ENCODE results near the gene MAPK8IP3.

MAPK8IP3 gene

DNA sequence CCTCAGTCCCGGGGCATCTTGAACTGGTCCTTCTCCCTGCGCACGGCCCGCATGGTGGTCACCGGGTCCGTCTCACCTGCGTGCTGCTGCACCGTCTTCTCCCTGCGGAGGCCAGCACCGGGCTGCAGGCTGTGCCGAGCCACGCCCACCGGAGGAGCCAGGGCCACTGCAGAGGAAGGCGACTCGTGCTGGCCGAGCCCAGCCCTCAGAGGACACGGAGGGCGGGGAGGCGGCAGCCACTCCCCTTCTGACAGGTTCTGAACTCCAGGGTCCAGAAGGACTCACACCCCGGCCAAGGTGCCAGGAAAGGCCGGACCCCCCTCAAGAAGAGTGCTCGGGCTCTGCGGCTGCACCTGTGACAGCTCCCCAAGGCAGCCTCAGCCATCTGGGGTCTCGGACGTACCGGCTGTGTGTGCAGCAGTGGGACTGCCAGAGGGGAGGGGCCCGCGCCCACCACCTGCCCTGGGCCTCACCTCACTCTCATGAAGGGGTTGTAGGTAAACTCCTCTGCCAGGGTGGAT lies 103.3 kb downstream of the MAPK8IP3 start:
- Histone ChIP-seq H4K20me1 (ENCODE audit: low read depth, low read length) (no peaks in the 10 kb centered on the region), H3K9ac (ENCODE audit: low read length) (no peak overlapping the region), H3K79me2 (ENCODE audit: insufficient read depth, low read length) (no peaks in the 10 kb centered on the region), H3K9me3 (ENCODE audit: insufficient read depth, low read length) (no peaks in the 10 kb centered on the region), H3K4me3 (ENCODE audit: insufficient read depth, low read length, poor library complexity, severe bottlenecking) (no peak overlapping the region), H3F3A (ENCODE audit: insufficient read depth) (no peaks in the 10 kb centered on the region), H3K36me3 (ENCODE audit: low read length) (no peaks in the 10 kb centered on the region), H3K27ac (ENCODE audit: low read depth, low read length) (no peak overlapping the region), H3K4me2 (ENCODE audit: low read depth, low read length, poor library complexity, severe bottlenecking) (no peak overlapping the region), H3K27me3 (ENCODE audit: low read length) (no peaks in the 10 kb centered on the region), H2AFZ (ENCODE audit: low read depth, low read length, severe bottlenecking) (no peak overlapping the region), H3K9me2 (replicated peaks; ENCODE audit: insufficient read depth, low read length) (no peaks in the 10 kb centered on the region)
- no peak for TF ChIP-seq EZH2phosphoT487 (conservative IDR thresholded peaks at IDR 0.05; ENCODE audit: low read length)
- TF ChIP-seq, protein P1, sequence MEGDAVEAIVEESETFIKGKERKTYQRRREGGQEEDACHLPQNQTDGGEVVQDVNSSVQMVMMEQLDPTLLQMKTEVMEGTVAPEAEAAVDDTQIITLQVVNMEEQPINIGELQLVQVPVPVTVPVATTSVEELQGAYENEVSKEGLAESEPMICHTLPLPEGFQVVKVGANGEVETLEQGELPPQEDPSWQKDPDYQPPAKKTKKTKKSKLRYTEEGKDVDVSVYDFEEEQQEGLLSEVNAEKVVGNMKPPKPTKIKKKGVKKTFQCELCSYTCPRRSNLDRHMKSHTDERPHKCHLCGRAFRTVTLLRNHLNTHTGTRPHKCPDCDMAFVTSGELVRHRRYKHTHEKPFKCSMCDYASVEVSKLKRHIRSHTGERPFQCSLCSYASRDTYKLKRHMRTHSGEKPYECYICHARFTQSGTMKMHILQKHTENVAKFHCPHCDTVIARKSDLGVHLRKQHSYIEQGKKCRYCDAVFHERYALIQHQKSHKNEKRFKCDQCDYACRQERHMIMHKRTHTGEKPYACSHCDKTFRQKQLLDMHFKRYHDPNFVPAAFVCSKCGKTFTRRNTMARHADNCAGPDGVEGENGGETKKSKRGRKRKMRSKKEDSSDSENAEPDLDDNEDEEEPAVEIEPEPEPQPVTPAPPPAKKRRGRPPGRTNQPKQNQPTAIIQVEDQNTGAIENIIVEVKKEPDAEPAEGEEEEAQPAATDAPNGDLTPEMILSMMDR (IDR thresholded peaks at IDR 0.05; ENCODE audit: insufficient read depth, low read length, poor library complexity, severe bottlenecking): no peak

DNA sequence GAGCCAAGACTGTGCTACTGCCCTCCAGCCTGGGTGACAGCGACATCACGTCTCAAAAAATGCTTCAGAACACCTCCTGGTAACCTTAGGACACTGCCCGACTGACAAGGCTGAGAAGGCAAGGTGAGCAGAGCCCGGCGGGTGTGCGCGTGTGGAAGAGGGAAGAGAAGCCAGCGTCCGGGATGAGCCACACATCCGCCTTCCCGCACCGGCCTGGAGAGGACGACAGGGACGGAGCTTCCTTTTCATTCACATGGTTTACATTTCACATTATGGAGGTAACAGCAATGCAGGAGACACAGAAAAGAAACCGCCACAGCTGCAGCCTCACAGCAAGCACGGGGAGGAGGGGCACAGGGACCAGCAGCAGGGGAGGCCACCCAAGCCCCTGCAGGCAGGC lies 104.1 kb downstream of the MAPK8IP3 start:
- Histone ChIP-seq H3K9ac (ENCODE audit: low read length) (no peak overlapping the region), H3K4me2 (ENCODE audit: low read depth, low read length, poor library complexity, severe bottlenecking) (no peak overlapping the region), H3K9me3 (ENCODE audit: insufficient read depth, low read length) (no peaks in the 10 kb centered on the region), H3F3A (ENCODE audit: insufficient read depth) (no peaks in the 10 kb centered on the region), H4K20me1 (ENCODE audit: low read depth, low read length) (no peaks in the 10 kb centered on the region), H3K27ac (ENCODE audit: low read depth, low read length) (no peak overlapping the region), H3K27me3 (ENCODE audit: low read length) (no peaks in the 10 kb centered on the region), H3K79me2 (ENCODE audit: insufficient read depth, low read length) (no peaks in the 10 kb centered on the region), H2AFZ (ENCODE audit: low read depth, low read length, severe bottlenecking) (no peak overlapping the region), H3K4me3 (ENCODE audit: insufficient read depth, low read length, poor library complexity, severe bottlenecking) (no peak overlapping the region), H3K36me3 (ENCODE audit: low read length) (no peaks in the 10 kb centered on the region), H3K9me2 (replicated peaks; ENCODE audit: insufficient read depth, low read length) (no peaks in the 10 kb centered on the region)
- TF ChIP-seq, protein P1 (IDR thresholded peaks at IDR 0.05; ENCODE audit: insufficient read depth, low read length, poor library complexity, severe bottlenecking): no peak
- no peak for TF ChIP-seq EZH2phosphoT487 (conservative IDR thresholded peaks at IDR 0.05; ENCODE audit: low read length)

DNA sequence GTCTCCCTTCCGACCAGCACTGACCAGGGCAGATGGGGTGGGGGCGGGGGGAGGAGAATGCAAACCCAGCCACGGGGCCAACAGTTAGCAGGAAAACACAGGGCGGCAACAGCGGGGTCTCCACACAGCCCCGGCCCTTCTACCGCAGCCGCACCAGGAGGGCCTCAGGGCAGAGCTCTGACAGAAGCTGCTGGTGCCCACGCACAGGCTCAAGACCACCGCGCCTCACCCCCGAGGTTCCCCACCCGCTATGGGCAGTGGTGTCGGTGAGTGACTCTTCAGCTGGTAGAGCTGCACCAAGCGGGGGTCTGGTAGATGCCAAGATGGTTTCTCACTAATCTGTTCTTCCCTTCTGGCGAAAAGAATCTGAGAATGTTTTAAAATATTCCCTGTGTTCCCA lies 104.5 kb downstream of the MAPK8IP3 start:
- H4K20me1 ChIP-seq (ENCODE audit: low read depth, low read length): no peaks in the 10 kb centered on the region
- TF ChIP-seq, protein P1 (IDR thresholded peaks at IDR 0.05; ENCODE audit: insufficient read depth, low read length, poor library complexity, severe bottlenecking): no peak
- no peak for TF ChIP-seq EZH2phosphoT487 (conservative IDR thresholded peaks at IDR 0.05; ENCODE audit: low read length)
- no peaks in the 10 kb centered on the region for H3K9me2 ChIP-seq (replicated peaks; ENCODE audit: insufficient read depth, low read length)
- no peaks in the 10 kb centered on the region for H3K36me3 ChIP-seq (ENCODE audit: low read length)
- no peak overlapping the region for H2AFZ ChIP-seq (ENCODE audit: low read depth, low read length, severe bottlenecking)
- no peak overlapping the region for H3K4me2 ChIP-seq (ENCODE audit: low read depth, low read length, poor library complexity, severe bottlenecking)
- no peaks in the 10 kb centered on the region for H3K79me2 ChIP-seq (ENCODE audit: insufficient read depth, low read length)
- H3K4me3 ChIP-seq (ENCODE audit: insufficient read depth, low read length, poor library complexity, severe bottlenecking): no peak overlapping the region
- no peak overlapping the region for H3K9ac ChIP-seq (ENCODE audit: low read length)
- H3K9me3 ChIP-seq (ENCODE audit: insufficient read depth, low read length): no peaks in the 10 kb centered on the region
- no peaks in the 10 kb centered on the region for H3K27me3 ChIP-seq (ENCODE audit: low read length)
- H3K27ac ChIP-seq (ENCODE audit: low read depth, low read length): no peak overlapping the region
- H3F3A ChIP-seq (ENCODE audit: insufficient read depth): no peaks in the 10 kb centered on the region

Measured in SU-DHL-6 (cell line).